Nephron progenitor cell (in vitro differentiated cells): Measurements from ENCODE around the gene WDFY2.
A peak's percentile ranks its signal among the peaks of the same experiment; 100 is the strongest.
"Not testable (repeated sequence)": the region's sequence is repeated elsewhere in the genome, so short reads cannot be mapped to it uniquely, and the experiment has no call there.

Experiments used
- DNase-seq: peaks from one replicate; pipeline ENCODE4 v3.0.0; 2021
- H3K27ac Mint-ChIP-seq: 2 replicates; pipeline ENCODE4 v1.8.0; 2021; ENCODE audit warnings: mild to moderate bottlenecking, moderate library complexity, mixed read lengths
- H3K27me3 Mint-ChIP-seq: 2 replicates; pipeline ENCODE4 v1.8.0; 2021; ENCODE audit warnings: mild to moderate bottlenecking, low read depth, mixed read lengths; ENCODE audit not compliant: poor library complexity
- H3K36me3 Mint-ChIP-seq: 2 replicates; pipeline ENCODE4 v1.8.0; 2021; ENCODE audit warnings: low read depth, mixed read lengths
- H3K4me1 Mint-ChIP-seq: 2 replicates; pipeline ENCODE4 v1.8.0; 2021; ENCODE audit warnings: mixed read lengths
- H3K4me3 Mint-ChIP-seq: 2 replicates; pipeline ENCODE4 v1.8.0; 2021; ENCODE audit warnings: mild to moderate bottlenecking, moderate library complexity, mixed read lengths
- H3K9me3 Mint-ChIP-seq: 2 replicates; pipeline ENCODE4 v1.8.0; 2021; ENCODE audit warnings: mild to moderate bottlenecking, moderate library complexity, mixed read lengths
- TF ChIP-seq, protein P1 (sequence below): fragments of 200-600 bp; sonication (generic); IDR thresholded peaks from 2 replicates; pipeline ENCODE4 v1.5.0; 2021; ENCODE audit warnings: antibody characterized with exemption

WDFY2 gene

DNA sequence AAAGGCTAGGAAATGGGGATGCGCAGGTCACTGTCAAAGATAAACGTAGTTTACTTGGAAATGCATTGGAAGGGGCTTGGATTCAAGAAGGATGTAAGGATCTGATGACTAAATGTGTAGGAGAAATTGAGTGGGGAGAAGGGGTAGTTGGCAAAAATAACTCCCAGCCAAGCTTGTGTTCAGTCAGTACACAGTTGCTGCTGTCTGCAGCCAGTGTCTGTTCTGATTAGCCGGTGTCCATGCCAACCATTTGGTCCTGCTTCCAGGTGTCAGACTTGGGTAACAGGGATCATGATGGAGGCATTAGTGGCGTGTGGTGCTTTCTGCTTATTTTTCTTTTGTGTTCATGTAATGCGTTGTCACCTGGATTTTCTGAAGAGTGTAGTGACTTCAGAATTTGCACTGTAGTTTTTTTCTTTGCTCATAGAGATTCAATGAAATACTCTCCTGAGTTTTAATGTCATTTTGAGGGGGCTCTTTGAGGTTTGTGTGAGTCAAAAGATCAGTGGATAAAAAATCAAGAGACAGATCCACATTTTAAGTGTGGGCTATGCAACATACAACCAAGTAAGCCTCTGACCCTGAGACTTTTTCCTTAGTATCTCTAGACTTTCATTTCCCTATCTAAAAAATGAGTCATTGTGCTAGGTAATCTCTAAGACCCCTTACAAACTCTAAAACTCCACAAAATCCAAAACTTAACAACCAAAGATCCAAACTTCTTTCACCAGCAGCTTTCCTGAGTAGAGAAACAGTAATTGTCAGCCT, 103.9 kb downstream of the WDFY2 start:
- no peak for DNase-seq
- no peaks in the 10 kb centered on the region for H3K27me3 Mint-ChIP-seq
- peaks cover 7% of the 10 kb centered on the region for H3K9me3 Mint-ChIP-seq
- TF ChIP-seq, protein P1, sequence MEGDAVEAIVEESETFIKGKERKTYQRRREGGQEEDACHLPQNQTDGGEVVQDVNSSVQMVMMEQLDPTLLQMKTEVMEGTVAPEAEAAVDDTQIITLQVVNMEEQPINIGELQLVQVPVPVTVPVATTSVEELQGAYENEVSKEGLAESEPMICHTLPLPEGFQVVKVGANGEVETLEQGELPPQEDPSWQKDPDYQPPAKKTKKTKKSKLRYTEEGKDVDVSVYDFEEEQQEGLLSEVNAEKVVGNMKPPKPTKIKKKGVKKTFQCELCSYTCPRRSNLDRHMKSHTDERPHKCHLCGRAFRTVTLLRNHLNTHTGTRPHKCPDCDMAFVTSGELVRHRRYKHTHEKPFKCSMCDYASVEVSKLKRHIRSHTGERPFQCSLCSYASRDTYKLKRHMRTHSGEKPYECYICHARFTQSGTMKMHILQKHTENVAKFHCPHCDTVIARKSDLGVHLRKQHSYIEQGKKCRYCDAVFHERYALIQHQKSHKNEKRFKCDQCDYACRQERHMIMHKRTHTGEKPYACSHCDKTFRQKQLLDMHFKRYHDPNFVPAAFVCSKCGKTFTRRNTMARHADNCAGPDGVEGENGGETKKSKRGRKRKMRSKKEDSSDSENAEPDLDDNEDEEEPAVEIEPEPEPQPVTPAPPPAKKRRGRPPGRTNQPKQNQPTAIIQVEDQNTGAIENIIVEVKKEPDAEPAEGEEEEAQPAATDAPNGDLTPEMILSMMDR, result no peak
- H3K36me3 Mint-ChIP-seq, result peaks cover 5% of the 10 kb centered on the region
- H3K4me1 Mint-ChIP-seq, result peaks cover 51% of the 10 kb centered on the region
- H3K27ac Mint-ChIP-seq, result peak overlapping the region; percentile 64
- no peak overlapping the region for H3K4me3 Mint-ChIP-seq

DNA sequence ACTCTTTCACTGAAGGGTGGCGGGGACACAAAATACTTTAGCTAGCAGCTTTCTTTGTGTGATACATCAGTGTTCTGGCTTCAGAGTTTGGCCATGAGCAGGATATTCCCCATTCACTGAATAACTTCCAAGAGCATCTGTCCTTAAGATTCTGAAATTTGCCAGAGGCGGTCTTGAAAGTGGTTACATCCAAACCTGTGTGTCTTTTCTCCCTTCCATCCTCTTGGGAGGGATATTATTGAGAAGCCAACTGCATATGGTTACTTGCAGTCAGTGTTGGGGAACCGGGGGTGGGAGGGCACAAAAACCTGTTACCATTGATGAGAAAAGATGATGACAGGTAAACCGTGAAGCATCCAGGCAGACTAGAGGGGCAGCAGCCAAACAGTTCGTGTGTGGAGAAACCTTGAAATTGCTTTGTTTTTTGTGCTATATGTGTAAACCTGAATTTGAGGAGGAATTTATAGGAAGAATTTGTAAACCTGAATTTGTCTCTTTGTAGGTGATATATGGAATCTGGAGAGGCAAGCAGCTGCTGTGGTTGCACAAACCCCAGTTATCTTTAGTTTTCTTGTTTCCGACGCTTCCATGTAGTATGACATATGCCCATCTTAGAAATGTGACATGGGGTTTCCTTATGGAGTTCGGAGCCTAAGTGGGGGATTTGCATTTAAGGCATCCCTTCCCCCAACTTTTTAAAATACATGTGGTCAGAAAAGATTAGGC, 104.8 kb downstream of the WDFY2 start:
- TF ChIP-seq, protein P1, result no peak
- Mint-ChIP-seq H3K9me3 (peaks cover 9% of the 10 kb centered on the region), H3K36me3 (peaks cover 5% of the 10 kb centered on the region), H3K27me3 (no peaks in the 10 kb centered on the region), H3K27ac (peak overlapping the region; percentile 88), H3K4me1 (peaks cover 41% of the 10 kb centered on the region), H3K4me3 (no peak overlapping the region)
- DNase-seq, result no peak

DNA sequence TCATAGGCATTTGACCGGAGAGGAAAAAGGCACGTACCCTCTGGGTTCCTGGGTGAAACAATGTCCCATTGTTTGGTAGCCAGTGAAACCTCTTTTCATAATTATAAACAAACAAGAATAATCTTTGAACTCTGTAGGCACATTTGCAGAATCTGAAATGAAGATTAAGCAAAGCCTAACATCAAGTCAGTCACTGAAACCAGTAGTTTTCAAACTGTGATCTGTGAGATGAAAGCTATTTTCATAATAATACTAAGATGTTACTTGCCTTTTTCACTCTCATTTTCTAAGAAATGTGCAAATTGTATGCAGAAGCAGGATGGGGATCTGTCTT, 105.4 kb downstream of the WDFY2 start:
- Mint-ChIP-seq H3K4me3 (no peak overlapping the region), H3K9me3 (peaks cover 14% of the 10 kb centered on the region), H3K27ac (no peak overlapping the region), H3K27me3 (no peaks in the 10 kb centered on the region), H3K4me1 (peaks cover 36% of the 10 kb centered on the region), H3K36me3 (peaks cover 5% of the 10 kb centered on the region)
- DNase-seq, result no peak
- TF ChIP-seq, protein P1, result no peak

DNA sequence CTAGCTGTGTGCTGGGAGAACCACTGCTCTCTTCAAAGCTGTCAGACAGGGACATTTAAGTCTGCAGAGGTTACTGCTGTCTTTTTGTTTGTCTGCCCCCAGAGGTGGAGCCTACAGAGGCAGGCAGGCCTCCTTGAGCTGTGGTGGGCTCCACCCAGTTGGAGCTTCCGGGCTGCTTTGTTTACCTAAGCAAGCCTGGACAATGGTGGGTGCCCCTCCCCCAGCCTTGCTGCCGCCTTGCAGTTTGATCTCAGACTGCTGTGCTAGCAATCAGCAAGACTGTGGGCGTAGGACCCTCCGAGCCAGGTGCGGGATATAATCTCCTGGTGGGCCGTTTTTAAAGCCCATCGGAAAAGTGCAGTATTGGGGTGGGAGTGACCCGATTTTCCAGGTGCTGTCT, 111.4 kb downstream of the WDFY2 start:
- H3K36me3 Mint-ChIP-seq, result peaks cover 13% of the 10 kb centered on the region
- H3K4me3 Mint-ChIP-seq, H3K27ac Mint-ChIP-seq, H3K27me3 Mint-ChIP-seq, DNase-seq, H3K4me1 Mint-ChIP-seq: not testable (repeated sequence)
- peaks cover 30% of the 10 kb centered on the region for H3K9me3 Mint-ChIP-seq

DNA sequence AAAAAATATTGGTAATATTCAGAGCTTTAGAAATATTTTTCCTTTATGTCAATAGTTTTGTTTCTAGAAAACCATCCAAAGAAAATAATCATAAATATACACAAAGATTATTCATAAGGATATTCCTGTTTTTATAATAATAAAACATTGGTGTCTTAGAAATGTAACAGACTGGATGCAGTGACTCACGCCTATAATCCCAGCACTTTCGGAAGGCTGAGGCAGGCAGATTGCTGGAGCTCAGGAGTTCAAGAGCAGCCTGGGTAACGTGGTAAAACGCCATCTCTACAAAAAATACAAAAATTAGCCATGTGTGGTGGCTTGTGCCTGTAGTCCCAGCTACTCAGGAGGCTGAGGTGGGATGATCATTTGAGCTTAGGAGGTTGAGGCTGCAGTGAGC, 112.9 kb downstream of the WDFY2 start:
- Mint-ChIP-seq H3K4me1 (no peaks in the 10 kb centered on the region), H3K27ac (no peak overlapping the region), H3K27me3 (peaks cover 2% of the 10 kb centered on the region), H3K36me3 (peaks cover 13% of the 10 kb centered on the region), H3K4me3 (no peak overlapping the region), H3K9me3 (peaks cover 27% of the 10 kb centered on the region)
- no peak for DNase-seq
- TF ChIP-seq, protein P1, result no peak

DNA sequence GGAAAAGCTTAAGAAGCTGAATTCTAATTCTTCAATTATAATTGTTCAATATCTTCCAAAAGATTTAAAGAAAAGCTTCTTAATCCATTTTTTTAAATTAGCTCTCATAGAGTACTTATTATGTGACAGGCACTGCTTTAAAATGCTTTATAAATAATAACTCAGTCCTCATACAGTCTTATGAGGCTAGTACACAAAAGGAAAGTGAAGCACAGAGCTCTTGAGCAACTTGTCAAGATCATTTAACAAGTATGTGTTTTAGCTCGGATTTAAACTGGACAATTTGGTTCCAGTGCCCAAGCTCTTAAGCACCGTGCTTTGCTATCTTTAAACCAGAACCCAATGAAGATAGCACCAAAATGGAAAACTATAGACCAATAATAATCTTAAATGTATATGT, 113.6 kb downstream of the WDFY2 start:
- TF ChIP-seq, protein P1, result no peak
- peaks cover 24% of the 10 kb centered on the region for H3K9me3 Mint-ChIP-seq
- H3K27me3 Mint-ChIP-seq, result peaks cover 2% of the 10 kb centered on the region
- DNase-seq, result no peak
- no peak overlapping the region for H3K4me3 Mint-ChIP-seq
- no peaks in the 10 kb centered on the region for H3K4me1 Mint-ChIP-seq
- H3K27ac Mint-ChIP-seq, result no peak overlapping the region
- peaks cover 13% of the 10 kb centered on the region for H3K36me3 Mint-ChIP-seq
